GM12864 (cell line): ENCODE results near the gene ABCA13.

Source experiments
- DNase-seq: peaks from one replicate; pipeline ENCODE4 v3.0.0-alpha.2; 2011; ENCODE audit warnings: low read depth
- H3K4me3 ChIP-seq: 2 replicates; pipeline ENCODE4 v1.5.1; 2011; ENCODE audit warnings: mild to moderate bottlenecking, low read depth, low read length, control low read depth
- CTCF ChIP-seq: IDR thresholded peaks from 2 replicates; pipeline ENCODE4 v1.5.1; 2011; ENCODE audit warnings: low read depth, mild to moderate bottlenecking, moderate library complexity, low read length, control low read depth, inconsistent platforms; ENCODE audit errors: missing control alignments

Gene ABCA13

GRCh38 chr7:48381571-48381970, 210.3 kb downstream of the ABCA13 start:
- no peak for DNase-seq
- TF ChIP-seq CTCF = no peak

GRCh38 chr7:48384180-48384752, 213.0 kb downstream of the ABCA13 start:
- DNase-seq = no peak
- H3K4me3 ChIP-seq = no peak overlapping the region
- no peak for TF ChIP-seq CTCF

More at GRCh38 chr7:48381571-48381970, 210.3 kb downstream of the ABCA13 start:
- no peak overlapping the region for H3K4me3 ChIP-seq

GRCh38 chr7:48387932-48388331, 216.7 kb downstream of the ABCA13 start:
- no peak for DNase-seq
- TF ChIP-seq CTCF = no peak
- H3K4me3 ChIP-seq = no peak overlapping the region

GRCh38 chr7:48388911-48389310, 217.7 kb downstream of the ABCA13 start:
- H3K4me3 ChIP-seq = no peak overlapping the region
- no peak for TF ChIP-seq CTCF
- no peak for DNase-seq

GRCh38 chr7:48389977-48390376, 218.7 kb downstream of the ABCA13 start:
- DNase-seq = no peak
- H3K4me3 ChIP-seq = no peak overlapping the region
- no peak for TF ChIP-seq CTCF

GRCh38 chr7:48390388-48391327, 219.4 kb downstream of the ABCA13 start:
- DNase-seq = no peak
- no peak overlapping the region for H3K4me3 ChIP-seq
- TF ChIP-seq CTCF = no peak
